ENCODE data around the gene MYB.

DNA sequence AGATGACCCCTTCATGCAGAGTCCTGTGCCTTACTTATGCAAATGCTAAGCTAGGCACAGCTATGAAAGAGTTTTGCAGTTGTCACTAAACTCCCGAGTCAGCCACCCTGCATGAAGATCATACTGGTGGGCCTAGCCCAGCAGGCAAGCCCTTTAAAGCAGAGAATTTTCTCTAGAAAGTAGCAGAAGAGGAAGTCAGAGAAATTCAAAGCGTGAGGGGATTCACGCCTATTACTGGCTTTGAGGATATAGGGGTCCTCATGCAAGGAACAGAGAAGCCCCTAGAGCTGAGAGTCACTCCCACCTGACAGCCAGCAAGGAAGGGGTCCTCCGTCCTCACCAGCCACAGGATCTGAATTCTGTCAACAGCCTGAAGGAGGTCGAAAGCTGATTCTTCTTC lies 54.6 kb downstream of the MYB start:
- TF ChIP-seq CTCF (conservative IDR thresholded peaks at IDR 0.05; ENCODE audit: low read length) (no peak), EZH2phosphoT487 (IDR thresholded peaks at IDR 0.05; ENCODE audit: borderline replicate concordance) (no peak)
